ENCODE results near the gene FXYD3.

GRCh38 chr19:35133826-35134225 lies 18.2 kb downstream of the FXYD3 start:
- TF ChIP-seq CTCF (IDR thresholded peaks at IDR 0.05) (no peak), POLR2A (IDR thresholded peaks at IDR 0.05) (no peak)
